Nucleus accumbens (tissue), 56 donors: ENCODE results near the gene DMAP1.

Experiments
- DNase-seq, 56 donors: peaks; one replicate each; lab custom pipeline; 2025; lab: John Stamatoyannopoulos, UW

DMAP1 gene

DNA sequence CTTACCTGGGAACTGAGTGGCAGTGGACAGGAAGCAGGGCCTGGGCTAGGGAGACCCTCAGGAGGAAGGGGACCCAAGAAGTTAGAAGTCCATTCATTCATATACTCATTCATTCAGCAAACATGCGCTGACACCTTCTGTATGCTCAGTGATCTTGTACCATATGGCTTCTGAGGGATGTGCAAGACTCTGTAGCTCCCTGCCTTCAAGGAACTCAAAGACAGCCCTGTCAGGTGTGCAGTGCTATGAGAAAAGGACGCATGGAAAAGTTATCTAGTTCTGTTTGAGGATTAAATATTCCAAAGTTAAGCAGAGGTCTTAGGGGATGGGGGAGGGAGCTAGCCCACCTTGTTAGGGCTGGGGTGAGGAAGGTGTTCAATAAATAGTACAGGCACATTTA, 12.5 kb downstream of the DMAP1 start:
- no peak for DNase-seq

DNA sequence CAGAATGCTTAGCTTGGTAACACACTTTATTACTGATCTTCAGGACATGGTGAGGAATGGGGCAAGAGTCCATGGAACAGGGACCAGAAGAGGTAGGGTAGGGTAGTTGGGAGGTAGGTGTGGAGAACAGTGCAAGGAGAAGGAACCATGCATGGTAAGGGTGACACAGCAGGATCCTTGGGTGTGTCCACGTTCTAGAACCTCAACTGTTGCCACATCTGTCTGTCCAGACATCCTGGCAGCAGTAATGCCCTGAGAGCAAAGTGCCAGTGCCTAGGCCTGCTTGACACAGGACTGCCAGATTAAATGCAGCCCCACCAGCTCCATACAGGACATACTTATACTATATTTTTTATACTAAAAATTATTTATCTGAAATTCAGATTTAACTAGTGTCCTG, 13.9 kb downstream of the DMAP1 start:
- DNase-seq: no peak

DNA sequence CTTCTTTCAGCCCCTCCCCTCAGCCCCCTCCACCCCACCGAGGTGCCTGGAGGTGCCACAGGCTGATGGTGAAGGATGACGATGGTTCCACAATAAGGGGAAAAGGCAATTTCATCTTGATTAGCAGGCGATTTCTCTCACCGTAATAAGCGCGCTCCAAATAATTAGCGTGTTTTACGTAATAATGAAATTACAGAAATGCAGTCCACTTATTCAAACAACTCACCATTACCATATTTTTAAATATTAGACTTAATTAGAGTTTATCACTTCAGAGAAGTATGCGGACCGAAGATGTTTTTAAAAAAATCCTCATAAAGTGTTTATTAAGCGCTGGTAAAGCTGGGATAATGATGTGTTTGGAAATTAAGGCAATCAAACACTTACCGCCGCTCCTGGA, 14.9 kb downstream of the DMAP1 start:
- no peak for DNase-seq

DNA sequence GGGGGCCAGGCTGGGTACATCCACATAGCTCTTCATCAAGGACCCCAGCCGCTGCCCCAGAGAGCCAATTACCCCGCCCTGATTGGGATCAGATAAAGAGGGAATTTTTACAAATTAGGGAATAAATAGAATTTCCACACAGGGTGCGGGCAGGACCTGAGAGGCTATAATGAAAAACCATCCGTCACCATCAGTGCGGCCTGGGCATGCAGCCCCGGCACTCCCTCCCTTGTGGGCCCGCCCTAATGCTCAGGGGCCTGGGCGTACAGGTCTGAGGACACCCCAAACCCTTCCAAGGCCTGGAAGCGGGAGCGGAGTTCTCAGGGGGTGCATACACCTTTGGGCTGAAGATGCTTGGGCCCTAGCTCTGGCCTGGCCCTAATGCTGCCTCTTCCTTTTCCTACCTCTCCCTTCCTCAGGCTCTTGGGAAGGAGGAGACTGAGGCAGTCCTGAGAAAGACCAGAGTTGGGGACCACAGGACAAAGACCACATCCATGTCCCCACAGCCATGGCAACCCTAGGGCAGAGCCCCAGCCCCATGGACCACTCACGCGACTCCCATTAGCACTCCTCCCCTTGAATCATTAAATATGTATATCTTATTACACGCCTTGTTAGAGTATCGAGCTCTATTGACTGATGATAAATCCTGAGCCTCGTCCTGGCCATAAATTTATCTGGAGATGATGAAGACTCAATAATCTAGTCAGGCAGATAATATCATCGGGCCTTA, 16.3 kb downstream of the DMAP1 start:
- DNase-seq: no peak

DNA sequence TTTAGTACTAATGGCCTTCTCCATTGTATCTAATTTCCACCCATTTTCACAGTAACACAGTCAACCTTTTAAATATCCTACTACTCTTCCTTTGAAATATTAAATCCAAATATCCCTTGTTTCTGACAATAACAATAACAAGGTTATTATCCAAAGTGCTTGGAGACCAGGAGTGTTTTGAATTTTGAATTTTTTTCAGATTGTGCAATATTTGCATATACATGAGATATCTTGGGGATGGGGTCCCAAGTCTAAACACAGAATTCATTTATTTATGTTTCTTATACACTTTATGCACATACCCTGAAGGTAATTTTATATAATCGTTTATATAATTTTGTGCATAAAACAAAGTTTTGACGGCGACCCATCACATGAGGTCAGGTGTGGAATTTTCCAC, 17.5 kb downstream of the DMAP1 start:
- DNase-seq: no peak

DNA sequence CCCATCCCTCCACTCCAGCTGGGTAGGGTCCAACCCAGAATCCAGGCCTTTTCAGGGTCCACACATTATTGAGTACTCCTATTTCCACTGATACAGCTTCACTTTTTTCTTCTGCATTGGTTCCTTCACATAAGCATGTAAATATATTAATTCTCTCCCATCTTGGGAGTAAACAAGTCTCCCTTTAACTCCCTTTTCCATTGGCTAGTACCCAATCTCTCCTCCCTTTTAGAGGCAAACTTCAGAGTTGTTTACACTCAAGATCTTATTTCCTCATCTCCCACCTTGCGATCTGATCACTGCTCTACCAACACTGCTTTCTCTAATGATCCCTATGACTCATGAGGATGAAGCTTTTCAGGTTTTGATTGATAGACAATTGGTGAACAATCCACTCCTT, 20.3 kb downstream of the DMAP1 start:
- DNase-seq: no peak

DNA sequence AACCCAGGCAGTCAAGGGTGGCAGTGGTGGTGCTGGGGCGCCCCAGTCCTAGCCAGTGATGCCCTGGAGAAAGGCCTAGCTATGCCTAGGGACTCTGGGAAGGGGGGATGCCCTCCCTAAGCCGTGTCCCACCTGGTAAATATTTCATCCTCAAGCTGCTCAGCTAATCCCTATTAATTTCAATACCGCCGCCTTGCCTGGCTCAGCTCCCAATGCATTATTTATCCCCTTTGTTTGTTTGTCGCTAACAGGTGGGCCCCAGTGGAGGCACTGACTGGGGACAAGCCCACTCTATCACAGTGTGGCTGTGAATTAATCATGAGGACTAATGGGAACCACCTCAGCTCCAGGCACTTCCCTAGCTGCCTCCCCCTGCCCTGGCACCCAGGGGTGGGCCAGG, 22.5 kb downstream of the DMAP1 start:
- no peak for DNase-seq

DNA sequence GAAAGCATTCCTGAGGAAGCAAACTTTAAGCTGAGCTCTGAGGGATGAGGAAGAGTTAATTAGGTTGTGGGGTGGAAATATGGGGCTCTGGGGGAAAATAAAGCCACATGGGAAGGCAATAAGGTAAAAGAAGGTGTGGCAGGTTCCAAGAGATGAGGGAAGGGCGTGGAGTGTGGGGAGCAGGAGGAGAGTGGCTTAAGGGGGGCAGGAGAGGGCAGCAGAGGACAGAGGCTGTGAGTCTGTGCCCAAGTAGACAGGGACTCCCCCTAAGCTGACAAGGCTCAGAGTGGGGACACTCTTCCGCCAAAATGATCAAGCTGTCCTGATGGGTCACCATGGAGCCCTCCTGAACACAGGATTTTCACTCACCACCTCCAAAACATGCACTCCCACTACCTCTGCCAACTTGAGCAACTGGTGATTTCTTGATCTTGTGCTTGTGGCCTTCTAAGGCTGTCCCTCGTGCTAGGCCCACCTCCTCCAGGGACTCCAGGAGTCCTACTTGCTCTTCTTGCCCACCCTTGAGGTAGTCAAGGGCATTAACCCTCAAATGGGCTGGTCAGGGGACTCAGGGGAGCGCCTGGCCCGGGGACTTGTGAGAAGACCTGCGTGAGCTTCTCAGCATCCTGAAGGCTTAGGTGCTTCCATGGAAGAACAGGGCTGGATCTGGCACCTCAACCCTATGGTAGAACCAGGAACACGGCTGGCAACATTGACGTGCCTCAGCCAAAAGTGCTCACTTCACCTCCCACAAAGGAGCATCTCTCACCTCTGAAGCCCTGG, 23.4 kb downstream of the DMAP1 start:
- DNase-seq: no peak

DNA sequence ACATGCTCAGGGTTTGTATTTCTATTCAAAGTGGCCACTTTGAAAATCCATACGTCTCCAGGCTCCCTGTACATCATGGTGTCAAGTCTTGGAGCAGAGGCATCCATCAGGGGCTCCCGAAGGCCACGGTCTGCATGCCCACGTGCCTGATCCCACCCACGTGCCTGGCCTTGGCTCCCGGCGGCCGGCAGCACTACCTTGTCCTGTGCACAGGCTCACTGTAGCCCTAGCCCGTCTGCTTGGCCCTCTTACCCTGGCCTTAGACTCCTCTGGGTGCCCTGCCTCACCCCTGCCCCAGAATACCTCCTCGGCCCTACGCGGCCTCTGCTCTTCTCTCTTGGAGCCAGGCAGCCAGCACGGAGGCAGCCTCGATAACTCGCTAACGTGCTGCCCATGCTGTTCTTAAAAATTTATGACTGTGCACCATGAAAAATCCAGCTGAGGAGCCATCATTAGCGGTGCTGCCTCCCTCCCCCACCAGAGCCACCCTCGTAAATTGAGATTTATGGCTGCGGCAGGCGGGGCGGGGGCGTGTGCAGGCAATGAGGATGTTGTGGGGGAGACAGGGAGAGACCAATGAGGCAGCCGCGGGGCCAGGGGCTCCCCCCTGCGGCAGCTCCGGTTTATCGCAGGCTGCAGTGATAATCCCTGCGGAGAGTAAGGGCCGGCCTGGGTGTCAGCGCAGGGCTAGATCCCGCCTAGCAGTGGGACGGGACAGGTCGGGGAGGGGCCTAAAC, 24.6 kb downstream of the DMAP1 start:
- peak in 23 of 56 donors; percentile 9 to 69 (median 43) for DNase-seq

DNA sequence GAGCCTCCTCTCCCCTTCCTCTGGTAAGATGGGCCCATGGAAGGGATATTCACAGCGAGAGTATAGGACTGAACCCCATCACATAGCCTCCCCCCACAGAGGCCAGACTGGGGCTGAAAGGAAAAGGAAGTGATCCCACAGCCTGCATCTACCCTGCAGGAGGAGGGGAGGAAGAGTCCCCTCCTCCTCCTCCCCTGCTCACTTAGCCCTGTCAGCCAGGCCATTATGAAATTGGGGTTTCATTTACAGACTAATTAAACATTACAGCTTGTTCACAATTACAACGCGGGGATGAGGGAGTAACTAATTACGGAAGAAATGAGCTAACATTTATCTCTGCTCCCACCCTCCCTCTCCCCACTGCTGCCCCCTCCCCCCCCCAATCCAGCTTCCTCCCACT, 25.4 kb downstream of the DMAP1 start:
- no peak for DNase-seq

DNA sequence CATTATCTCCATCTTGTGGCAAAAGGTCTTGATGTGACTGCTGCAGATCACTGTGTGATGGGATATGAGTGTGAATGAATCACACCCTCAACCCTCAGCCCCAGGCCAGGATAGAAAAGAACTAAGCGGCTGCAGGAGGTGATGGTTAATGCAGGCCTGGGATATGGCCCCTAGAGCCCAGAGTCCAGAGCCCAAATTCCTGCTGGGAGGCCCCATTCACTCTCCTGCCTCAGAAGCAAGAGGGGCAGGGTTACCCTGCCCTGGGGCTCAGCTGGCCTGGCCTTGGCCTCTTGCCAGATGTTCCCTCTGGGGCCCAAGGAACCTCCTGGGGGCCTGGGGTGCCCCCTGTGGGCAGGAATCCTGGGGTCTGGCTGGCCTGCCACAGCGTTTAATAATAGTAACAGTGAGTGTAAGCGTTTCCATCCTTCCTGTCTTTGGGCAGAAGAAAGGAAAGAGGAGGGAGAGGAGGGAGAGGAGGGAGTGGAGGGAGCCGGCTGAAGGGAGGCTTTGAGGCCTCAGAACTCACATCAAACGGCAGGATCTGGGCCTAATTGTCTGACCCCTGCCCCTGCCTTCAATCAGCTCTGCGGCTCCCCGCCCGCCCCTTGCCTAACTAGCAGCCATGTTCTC, 26.2 kb downstream of the DMAP1 start:
- DNase-seq: peak in 1 of 56 donors; percentile 16

DNA sequence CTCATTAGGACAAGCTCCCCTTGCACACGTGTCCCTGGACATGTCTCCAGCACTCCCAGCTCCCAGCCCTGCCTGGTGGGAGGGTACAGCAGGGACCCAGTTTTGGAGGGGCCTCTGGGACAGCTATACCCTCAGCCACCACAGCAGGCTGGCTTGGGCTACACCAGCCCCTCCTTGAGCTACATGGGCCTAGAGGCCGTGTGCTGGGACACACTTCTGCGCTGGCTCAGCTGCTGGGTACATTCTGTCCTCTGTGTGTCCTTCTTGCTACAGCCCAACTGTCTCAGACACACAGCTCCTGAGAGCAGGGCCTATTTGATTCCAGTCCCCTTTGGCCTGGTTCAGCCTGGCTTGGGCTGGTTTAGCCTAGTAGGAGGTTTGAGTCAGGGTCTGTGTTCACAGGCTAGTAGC, 26.7 kb downstream of the DMAP1 start:
- DNase-seq: peak in 3 of 56 donors; percentile 24 to 49 (median 44)

DNA sequence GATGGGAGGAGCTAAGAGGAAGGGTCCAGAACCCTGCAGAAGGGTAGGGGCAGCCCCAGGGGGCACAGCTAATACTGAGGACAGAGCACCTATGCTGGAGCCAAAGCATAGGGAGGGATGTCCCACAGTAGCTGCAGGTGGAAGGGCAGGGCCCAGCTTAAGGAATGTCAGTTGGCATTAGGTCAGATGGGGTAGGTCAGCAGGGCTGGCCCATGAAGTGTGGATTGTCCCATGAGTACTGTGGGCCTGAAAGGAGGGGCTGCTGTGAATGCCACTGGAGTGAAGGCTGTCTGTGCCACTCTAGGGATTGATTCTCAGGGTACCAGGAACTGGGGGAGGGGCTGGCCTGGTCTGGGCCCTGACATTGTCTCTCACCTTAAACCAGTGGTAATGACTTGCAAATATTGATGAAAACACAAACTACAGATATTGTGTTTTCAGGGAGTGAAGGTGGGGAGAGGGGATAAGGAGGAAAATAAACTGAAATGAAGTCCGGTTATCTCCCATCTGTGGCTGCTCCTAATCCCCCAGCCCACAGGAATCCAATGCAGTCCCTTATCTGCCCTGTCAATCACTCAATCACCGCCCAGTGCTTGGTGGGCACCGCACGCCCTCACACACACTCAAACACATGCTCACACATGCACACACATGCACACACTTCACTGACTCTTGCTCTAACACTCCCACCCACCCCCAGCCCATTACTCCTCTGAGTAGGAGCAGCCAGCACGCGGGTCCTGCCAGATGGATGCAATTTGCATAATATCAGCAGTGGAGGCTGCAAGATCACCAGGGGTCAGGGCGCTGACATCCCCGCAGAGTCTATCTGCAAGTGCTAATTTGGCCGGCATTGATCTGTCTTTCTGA, 27.8 kb downstream of the DMAP1 start:
- no peak for DNase-seq

DNA sequence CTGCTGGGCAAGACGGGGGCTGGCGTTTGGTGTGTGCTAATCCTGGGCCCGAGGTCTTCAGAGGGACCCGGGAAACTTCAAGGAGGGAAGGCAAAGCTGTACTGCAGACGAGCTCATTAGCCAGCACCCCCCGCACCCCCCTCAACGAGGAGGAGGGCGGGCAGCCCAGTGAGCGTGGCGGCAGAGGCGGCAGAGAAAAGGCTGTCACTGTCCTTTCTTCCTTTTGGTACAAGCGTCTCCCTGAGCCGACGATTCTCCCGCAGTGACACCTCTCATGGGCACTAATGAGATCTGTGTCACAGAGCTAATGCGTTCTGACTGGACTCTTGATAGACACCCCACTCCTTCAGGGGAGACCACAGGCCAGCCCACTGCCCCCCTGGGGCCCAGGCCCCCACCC, 29.5 kb downstream of the DMAP1 start:
- peak in 4 of 56 donors; percentile 6 to 34 (median 12) for DNase-seq

DNA sequence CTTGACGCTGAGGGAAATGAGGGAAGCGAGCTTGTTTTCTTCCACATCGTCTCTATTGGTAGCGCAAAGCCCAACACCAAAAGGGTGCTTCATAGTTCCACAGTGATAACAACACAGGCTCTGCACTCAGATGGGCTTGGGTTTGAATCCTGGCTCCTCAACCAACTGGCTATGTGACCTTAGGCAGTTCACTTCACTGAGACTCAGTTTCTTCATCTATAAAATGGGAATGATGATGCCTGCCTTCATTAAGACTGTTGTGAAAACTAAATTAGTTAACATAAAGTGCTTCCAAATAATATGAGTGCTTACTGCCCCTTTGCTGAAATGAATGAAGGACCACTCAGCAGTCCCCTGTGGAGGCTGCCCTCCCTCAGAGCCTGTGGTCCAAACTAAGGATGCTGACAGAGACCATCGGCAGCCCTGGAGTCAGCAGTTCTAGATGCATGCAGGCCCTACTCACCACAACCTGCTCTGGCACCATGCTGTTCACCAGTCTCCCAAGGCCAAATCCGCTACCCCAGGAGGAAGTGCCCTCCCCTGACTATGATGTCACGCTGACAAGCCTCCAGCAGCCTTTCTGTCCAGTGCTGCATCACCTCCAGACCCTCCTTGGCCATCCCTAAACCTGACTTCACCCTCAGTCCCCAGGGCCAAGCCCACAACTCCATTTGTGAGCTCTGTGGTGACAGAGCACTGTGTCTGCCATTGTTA, 30.7 kb downstream of the DMAP1 start:
- no peak for DNase-seq

DNA sequence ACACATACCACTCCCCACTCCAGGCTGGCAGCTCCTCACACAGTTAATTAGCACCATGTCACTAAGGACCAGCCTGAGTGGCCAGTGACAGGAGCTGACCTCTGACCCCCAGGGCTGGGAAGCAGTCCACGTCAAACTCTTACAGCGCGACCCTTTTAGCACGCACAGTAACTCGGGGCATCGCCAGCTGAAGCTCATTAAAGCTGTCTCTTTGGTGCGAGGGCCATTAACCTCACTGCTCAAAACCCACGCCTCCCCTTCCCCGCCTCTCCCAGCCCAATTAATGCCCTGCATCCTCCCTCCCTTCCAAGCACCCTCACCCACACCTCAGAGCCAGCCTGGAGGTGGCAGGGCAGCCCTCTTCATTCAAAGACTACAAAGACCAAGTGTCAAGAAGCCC, 31.7 kb downstream of the DMAP1 start:
- DNase-seq: no peak

DNA sequence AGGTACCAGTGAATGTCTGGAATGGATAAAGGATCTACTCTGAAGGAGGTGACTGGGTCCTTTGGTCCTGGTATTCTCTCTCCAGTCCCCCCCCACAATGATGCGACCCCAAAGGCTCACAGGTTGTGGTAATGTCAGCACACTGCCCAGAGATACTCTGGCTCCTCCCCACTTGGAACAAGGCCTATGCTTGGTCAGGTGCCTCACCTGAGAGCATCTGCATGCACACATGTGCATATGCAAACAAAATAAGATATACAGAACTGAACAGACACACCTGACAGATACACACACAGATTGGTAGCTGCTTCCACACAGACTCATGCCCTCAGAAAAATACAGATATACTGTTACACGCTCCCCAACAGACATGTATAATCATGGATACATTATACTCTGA, 33.5 kb downstream of the DMAP1 start:
- no peak for DNase-seq

DNA sequence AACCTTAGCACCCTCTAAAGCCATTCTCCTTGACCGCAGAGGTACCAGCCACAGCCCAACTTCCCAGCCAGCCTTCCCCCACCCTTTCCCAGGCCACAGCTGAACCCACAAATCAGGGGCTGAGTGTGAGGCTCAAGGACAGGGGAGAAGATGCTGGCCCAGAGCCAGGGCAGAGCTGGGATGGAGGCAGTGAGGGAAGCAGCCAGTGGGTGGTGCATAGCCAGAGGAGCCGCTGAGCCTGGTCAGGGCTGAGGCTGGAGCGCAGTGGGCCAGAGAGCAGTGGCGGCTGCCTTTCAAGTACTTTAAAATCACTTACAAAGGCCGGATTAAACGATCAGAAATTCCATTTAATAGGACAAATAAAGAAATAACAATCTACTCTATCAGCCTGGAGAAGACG, 36.3 kb downstream of the DMAP1 start:
- peak in 9 of 56 donors; percentile 11 to 45 (median 19) for DNase-seq

DNA sequence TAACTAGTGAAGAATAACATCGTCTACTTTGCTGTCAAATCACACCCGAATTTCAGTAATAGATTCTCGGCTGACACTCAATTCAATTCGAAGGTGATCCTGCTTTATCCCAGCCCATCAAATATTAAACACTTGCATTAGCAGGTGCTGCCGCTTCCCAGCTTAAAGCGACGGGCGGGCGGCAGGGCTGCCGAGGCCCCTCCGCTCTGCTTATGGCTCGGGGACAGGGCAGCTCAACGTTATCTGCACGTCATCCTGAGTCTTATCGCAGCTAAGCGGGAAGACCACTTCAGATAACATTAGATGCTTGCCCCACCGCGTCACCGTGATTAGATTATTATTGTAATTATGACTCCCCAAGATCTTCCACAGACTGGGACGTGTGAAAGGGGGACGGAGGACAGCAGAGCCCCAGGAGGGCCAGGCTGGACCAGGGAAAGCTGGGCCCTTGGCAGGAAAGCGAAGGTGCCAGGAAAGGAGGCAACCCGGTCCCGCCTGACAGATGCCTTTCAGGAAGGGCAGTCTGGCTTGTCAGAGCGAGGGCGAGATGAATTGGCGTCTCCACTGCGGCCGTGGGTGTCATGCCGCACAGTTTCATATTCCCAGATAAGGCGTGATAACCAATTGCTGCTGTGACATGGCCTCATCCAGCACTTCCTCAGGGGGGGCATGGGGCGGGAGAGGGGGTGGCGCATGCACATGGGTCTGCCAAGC, 37.0 kb downstream of the DMAP1 start:
- no peak for DNase-seq
